MM.1S (cell line): ENCODE measurements around the gene FOXJ1.

ENCODE experiments used
- DNase-seq: peaks from one replicate; pipeline ENCODE4 v3.0.0-alpha.2; 2015
- H2AFZ ChIP-seq: fragments of 300-600 bp; sonication (generic); 2 replicates; pipeline ENCODE4 v1.6.0; 2016; ENCODE audit warnings: antibody characterized with exemption, low read length
- H3F3A ChIP-seq: fragments of 300-600 bp; sonication (generic); 2 replicates; pipeline ENCODE4 v1.6.1; 2016; ENCODE audit warnings: mild to moderate bottlenecking, antibody characterized with exemption, low read length, moderate library complexity, mixed read lengths; ENCODE audit not compliant: insufficient read depth
- H3K27ac ChIP-seq: fragments of 300-600 bp; sonication (generic); 2 replicates; pipeline ENCODE4 v1.5.1; 2016; ENCODE audit warnings: mild to moderate bottlenecking, low read length
- H3K27me3 ChIP-seq: fragments of 300-600 bp; sonication (generic); replicated peaks from 2 replicates; pipeline ENCODE4 v1.6.0; 2016; ENCODE audit warnings: low read length; ENCODE audit not compliant: insufficient read depth
- H3K36me3 ChIP-seq: fragments of 300-600 bp; sonication (generic); replicated peaks from 2 replicates; pipeline ENCODE4 v1.6.1; 2016; ENCODE audit warnings: mild to moderate bottlenecking, low read length, mixed read lengths; ENCODE audit not compliant: insufficient read depth
- H3K4me1 ChIP-seq: fragments of 300-600 bp; sonication (generic); 2 replicates; pipeline ENCODE4 v1.6.1; 2016; ENCODE audit warnings: low read length, mixed read lengths
- H3K4me2 ChIP-seq: fragments of 300-600 bp; sonication (generic); 2 replicates; pipeline ENCODE4 v1.6.0; 2016; ENCODE audit warnings: low read depth, low read length
- H3K4me3 ChIP-seq: fragments of 300-600 bp; sonication (generic); 2 replicates; pipeline ENCODE4 v1.5.1; 2016; ENCODE audit warnings: low read length, mixed read lengths
- H3K79me2 ChIP-seq: fragments of 300-600 bp; sonication (generic); 2 replicates; pipeline ENCODE4 v1.6.1; 2016; ENCODE audit warnings: mixed run types, low read length, mixed read lengths
- H3K9ac ChIP-seq: fragments of 300-600 bp; sonication (generic); 2 replicates; pipeline ENCODE4 v1.6.1; 2016; ENCODE audit warnings: low read length, mixed read lengths
- H3K9me2 ChIP-seq: fragments of 300-600 bp; sonication (generic); replicated peaks from 2 replicates; pipeline ENCODE4 v1.6.1; 2016; ENCODE audit warnings: mild to moderate bottlenecking, low read length, mixed read lengths; ENCODE audit not compliant: insufficient read depth
- H3K9me3 ChIP-seq: fragments of 300-600 bp; sonication (generic); replicated peaks from 2 replicates; pipeline ENCODE4 v1.6.1; 2016; ENCODE audit warnings: mild to moderate bottlenecking, low read length, mixed read lengths; ENCODE audit not compliant: insufficient read depth
- H4K20me1 ChIP-seq: fragments of 300-600 bp; sonication (generic); 2 replicates; pipeline ENCODE4 v1.6.1; 2016; ENCODE audit warnings: mild to moderate bottlenecking, low read length, moderate library complexity, mixed read lengths; ENCODE audit not compliant: insufficient read depth
- EZH2 ChIP-seq: fragments of 300-600 bp; sonication (generic); optimal IDR thresholded peaks from 2 replicates; pipeline ENCODE3; 2017; ENCODE audit warnings: low read depth, mild to moderate bottlenecking, antibody characterized with exemption, low read length, mixed read lengths
- EZH2phosphoT487 ChIP-seq: fragments of 300-600 bp; sonication (generic); IDR thresholded peaks from 2 replicates; pipeline ENCODE4 v1.6.1; 2018; ENCODE audit warnings: antibody characterized with exemption, low read length
- TF ChIP-seq, protein P1 (sequence below): fragments of 300-600 bp; sonication (generic); IDR thresholded peaks from 2 replicates; pipeline ENCODE4 v1.5.1; 2016; ENCODE audit warnings: antibody characterized with exemption, low read length, mixed read lengths

Gene FOXJ1

DNA sequence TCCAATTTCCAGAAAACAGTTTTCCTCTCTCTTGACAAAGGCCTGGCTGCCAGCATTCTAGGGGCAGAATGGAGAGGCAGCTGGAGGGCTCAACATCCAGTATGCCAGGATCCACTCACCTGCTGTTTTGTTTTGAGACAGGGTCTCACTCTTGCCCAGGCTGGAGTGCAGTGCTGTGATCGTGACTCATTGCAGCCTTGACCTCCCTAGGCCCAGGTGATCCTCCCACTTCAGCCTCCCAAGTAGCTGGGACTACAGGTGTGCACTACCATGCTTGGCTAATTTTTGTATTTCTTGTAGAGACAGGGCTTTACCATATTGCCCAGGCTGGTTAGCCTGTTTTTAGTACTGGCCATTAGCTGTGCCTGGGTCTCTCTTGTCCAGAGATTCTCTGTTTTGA is 29.1 kb upstream of the FOXJ1 start:
- no peak overlapping the region for H3K4me2 ChIP-seq
- TF ChIP-seq EZH2: no peak
- TF ChIP-seq, protein P1, sequence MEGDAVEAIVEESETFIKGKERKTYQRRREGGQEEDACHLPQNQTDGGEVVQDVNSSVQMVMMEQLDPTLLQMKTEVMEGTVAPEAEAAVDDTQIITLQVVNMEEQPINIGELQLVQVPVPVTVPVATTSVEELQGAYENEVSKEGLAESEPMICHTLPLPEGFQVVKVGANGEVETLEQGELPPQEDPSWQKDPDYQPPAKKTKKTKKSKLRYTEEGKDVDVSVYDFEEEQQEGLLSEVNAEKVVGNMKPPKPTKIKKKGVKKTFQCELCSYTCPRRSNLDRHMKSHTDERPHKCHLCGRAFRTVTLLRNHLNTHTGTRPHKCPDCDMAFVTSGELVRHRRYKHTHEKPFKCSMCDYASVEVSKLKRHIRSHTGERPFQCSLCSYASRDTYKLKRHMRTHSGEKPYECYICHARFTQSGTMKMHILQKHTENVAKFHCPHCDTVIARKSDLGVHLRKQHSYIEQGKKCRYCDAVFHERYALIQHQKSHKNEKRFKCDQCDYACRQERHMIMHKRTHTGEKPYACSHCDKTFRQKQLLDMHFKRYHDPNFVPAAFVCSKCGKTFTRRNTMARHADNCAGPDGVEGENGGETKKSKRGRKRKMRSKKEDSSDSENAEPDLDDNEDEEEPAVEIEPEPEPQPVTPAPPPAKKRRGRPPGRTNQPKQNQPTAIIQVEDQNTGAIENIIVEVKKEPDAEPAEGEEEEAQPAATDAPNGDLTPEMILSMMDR: no peak
- no peak for TF ChIP-seq EZH2phosphoT487
- no peaks in the 10 kb centered on the region for H3K27me3 ChIP-seq
- H3K4me1 ChIP-seq: peaks cover 18% of the 10 kb centered on the region
- H3K9me3 ChIP-seq: no peaks in the 10 kb centered on the region
- H3K9me2 ChIP-seq: no peaks in the 10 kb centered on the region
- no peaks in the 10 kb centered on the region for H3K79me2 ChIP-seq
- H3F3A ChIP-seq: peaks cover 11% of the 10 kb centered on the region; the same call in 1 of the 2 replicates
- H3K4me3 ChIP-seq: no peak overlapping the region
- no peak overlapping the region for H2AFZ ChIP-seq
- H4K20me1 ChIP-seq: no peaks in the 10 kb centered on the region
- H3K9ac ChIP-seq: no peak overlapping the region
- H3K36me3 ChIP-seq: no peaks in the 10 kb centered on the region
- DNase-seq: no peak
- no peak overlapping the region for H3K27ac ChIP-seq

DNA sequence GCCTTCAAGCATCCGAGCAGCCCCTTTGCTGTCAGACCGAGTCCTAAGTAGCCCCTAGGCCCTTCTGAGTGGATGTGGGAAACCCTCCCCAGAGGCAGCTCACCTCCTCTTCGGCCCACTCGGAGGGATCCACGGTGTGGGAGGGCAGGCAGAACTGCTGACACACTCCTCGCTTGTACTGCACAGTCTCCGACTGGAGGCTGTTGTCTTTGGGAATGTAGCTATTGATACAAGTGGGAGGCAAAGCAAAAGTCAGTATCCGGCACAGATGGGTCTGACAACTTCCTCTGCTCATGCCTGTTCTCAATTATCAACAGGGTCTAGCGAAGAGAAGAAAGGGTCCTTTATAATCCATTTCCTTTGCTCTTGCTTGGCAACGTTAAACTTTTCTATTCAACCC is 25.9 kb upstream of the FOXJ1 start:
- Histone ChIP-seq H3K36me3 (no peaks in the 10 kb centered on the region), H3K9me2 (no peaks in the 10 kb centered on the region), H4K20me1 (no peaks in the 10 kb centered on the region), H3K4me1 (0 out of 2 replicates have a peak, but pooled peaks cover 3% of the 10 kb centered on the region), H2AFZ (no peak overlapping the region), H3K9me3 (no peaks in the 10 kb centered on the region), H3K27me3 (no peaks in the 10 kb centered on the region), H3F3A (no peaks in the 10 kb centered on the region), H3K27ac (no peak overlapping the region), H3K4me2 (no peak overlapping the region), H3K4me3 (no peak overlapping the region), H3K9ac (no peak overlapping the region), H3K79me2 (no peaks in the 10 kb centered on the region)
- TF ChIP-seq, protein P1: no peak
- TF ChIP-seq EZH2: no peak
- no peak for DNase-seq

DNA sequence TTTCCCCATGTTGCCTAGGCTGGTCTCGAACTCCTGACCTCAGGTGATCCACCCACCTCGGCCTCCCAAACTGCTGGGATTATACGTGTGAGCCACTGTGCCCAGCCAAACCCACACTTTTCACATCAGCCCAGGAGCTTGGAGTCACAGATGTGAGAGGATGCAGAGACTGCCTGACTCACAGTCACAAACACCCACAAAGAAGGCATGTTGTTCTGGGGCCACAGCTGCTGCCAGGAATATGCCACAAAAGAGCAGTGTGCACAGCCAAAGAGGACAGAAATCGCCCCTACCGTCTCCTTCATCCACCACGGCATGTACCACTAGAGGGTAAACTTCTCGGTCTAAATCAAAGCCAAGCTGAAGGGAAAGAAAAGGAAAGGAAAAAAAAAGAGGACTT is 25.1 kb upstream of the FOXJ1 start:
- Histone ChIP-seq H3K4me2 (no peak overlapping the region), H3K36me3 (no peaks in the 10 kb centered on the region), H3K27me3 (no peaks in the 10 kb centered on the region), H3F3A (no peaks in the 10 kb centered on the region), H3K27ac (no peak overlapping the region), H3K4me1 (0 out of 2 replicates have a peak, but pooled peaks cover 3% of the 10 kb centered on the region), H3K9me3 (no peaks in the 10 kb centered on the region), H3K9me2 (no peaks in the 10 kb centered on the region), H3K4me3 (no peak overlapping the region), H4K20me1 (no peaks in the 10 kb centered on the region), H3K79me2 (no peaks in the 10 kb centered on the region), H3K9ac (no peak overlapping the region), H2AFZ (no peak overlapping the region)
- no peak for DNase-seq
- TF ChIP-seq, protein P1: no peak
- TF ChIP-seq EZH2phosphoT487: no peak
- no peak for TF ChIP-seq EZH2
